SU-DHL-6 (cell line): Measurements from ENCODE around the gene APOBEC4.

Source experiments
- CTCF ChIP-seq: fragments of 200-600 bp; sonication (generic); IDR thresholded peaks from one replicate; pipeline ENCODE4 v1.5.1; 2017; ENCODE audit warnings: antibody characterized with exemption, mild to moderate bottlenecking, low read length, moderate library complexity; ENCODE audit not compliant: insufficient read depth, poor library complexity, severe bottlenecking
- EZH2phosphoT487 ChIP-seq: fragments of 200-600 bp; sonication (generic), shearing (Covaris generic); conservative IDR thresholded peaks from 2 replicates; pipeline ENCODE4 v1.6.1; 2018; ENCODE audit warnings: mild to moderate bottlenecking, antibody characterized with exemption, low read length, moderate library complexity, mixed read lengths

GRCh38 chr1:183638649-183639387, 14.3 kb downstream of the APOBEC4 start:
- no peak for TF ChIP-seq CTCF
- TF ChIP-seq EZH2phosphoT487, result no peak
